ENCODE measurements around the gene FBXO48. TPM values are rescaled to one million over a fixed set of nuclear protein-coding genes. Genes with fewer than 3 reads are reported as not detected.
"Not testable (repeated sequence)": the region's sequence is repeated elsewhere in the genome, so short reads cannot be mapped to it uniquely, and the experiment has no call there.

Gene FBXO48
- polyA plus RNA-seq, 1 of the 3 experiments (the other 2 are of a cell fraction): 0.30 TPM

DNA sequence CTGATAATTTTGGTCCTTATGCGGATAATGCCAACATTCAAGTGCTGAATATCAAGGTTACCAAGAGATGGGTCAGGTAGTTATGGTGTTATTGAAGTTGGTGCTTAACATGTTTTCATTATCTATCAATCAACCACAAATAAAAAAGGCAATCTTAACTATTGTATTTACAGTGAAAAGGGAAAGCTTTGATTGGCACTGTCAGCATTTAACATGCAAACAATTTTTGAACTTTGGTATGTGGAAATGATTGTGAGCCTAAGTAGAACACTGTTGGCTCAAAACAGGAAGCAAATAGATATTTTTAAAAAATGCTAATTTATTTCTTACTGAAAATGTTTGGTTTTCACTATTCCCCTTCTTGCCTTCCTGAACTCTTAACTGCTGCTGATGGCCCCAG lies 22.2 kb upstream of the FBXO48 start:
- H3K9ac ChIP-seq: no peak overlapping the region
- WGBS (ENCODE audit: low lambda C conversion rate): 93% methylated on average over 1 of the region's 1 CpG
- no peaks in the 10 kb centered on the region for H3K79me2 ChIP-seq (ENCODE audit: insufficient read depth)
- H3F3A ChIP-seq (replicated peaks; ENCODE audit: insufficient read depth): peaks cover 4% of the 10 kb centered on the region
- ChIA-PET POLR2A (no interaction called here), CTCF (interaction anchor here (1.0 to 4.5 kb wide), 6 partner anchors 12 to 436 kb away, joined by 5 to 58 read pairs (median 9); no protein-coding TSS in a partner anchor)
- no peaks in the 10 kb centered on the region for H3K27me3 ChIP-seq (ENCODE audit: insufficient read depth)
- H3K4me2 ChIP-seq: no peak overlapping the region
- no peak overlapping the region for H3K27ac ChIP-seq (ENCODE audit: low read depth in 2 of 2, low read length in 1 of 2)
- no peaks in the 10 kb centered on the region for H3K36me3 ChIP-seq (replicated peaks in 1 of 2; ENCODE audit: control insufficient read depth in 1 of 2, insufficient read depth in 2 of 2, low read length in 1 of 2)
- H3K9me3 ChIP-seq: no peaks in the 10 kb centered on the region
- no peak overlapping the region for H3K4me3 ChIP-seq (ENCODE audit: low read depth in 2 of 2, low read length in 1 of 2)
- no peaks in the 10 kb centered on the region for H4K20me1 ChIP-seq (ENCODE audit: insufficient read depth)
- DNase-seq: no peak
- H3K9me2 ChIP-seq: no peaks in the 10 kb centered on the region
- no peaks in the 10 kb centered on the region for H3K4me1 ChIP-seq (ENCODE audit: control insufficient read depth in 1 of 2, insufficient read depth in 2 of 2, low read depth in 1 of 2, low read length in 1 of 2)
- TF ChIP-seq RFX5 (IDR thresholded peaks at IDR 0.05; ENCODE audit: low read length) (no peak), YY1 (IDR thresholded peaks at IDR 0.05; ENCODE audit: low read depth) (no peak), GATA2 (CRISPR knock-in tag; IDR thresholded peaks at IDR 0.05) (no peak), RXRA (IDR thresholded peaks at IDR 0.05; ENCODE audit: borderline replicate concordance, low read depth) (no peak), TAF1 (IDR thresholded peaks at IDR 0.05; ENCODE audit: borderline replicate concordance, low read depth, low read length) (no peak), FOXJ3 (CRISPR knock-in tag; IDR thresholded peaks at IDR 0.05) (no peak), FOXM1 (IDR thresholded peaks at IDR 0.05; ENCODE audit: low read depth) (no peak), ELF1 (IDR thresholded peaks at IDR 0.05) (no peak), TEAD4 (IDR thresholded peaks at IDR 0.05; ENCODE audit: borderline replicate concordance, insufficient read depth) (no peak)
- TF ChIP-seq, protein P1, sequence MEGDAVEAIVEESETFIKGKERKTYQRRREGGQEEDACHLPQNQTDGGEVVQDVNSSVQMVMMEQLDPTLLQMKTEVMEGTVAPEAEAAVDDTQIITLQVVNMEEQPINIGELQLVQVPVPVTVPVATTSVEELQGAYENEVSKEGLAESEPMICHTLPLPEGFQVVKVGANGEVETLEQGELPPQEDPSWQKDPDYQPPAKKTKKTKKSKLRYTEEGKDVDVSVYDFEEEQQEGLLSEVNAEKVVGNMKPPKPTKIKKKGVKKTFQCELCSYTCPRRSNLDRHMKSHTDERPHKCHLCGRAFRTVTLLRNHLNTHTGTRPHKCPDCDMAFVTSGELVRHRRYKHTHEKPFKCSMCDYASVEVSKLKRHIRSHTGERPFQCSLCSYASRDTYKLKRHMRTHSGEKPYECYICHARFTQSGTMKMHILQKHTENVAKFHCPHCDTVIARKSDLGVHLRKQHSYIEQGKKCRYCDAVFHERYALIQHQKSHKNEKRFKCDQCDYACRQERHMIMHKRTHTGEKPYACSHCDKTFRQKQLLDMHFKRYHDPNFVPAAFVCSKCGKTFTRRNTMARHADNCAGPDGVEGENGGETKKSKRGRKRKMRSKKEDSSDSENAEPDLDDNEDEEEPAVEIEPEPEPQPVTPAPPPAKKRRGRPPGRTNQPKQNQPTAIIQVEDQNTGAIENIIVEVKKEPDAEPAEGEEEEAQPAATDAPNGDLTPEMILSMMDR (IDR thresholded peaks at IDR 0.05): no peak
- TF ChIP-seq, protein P2, sequence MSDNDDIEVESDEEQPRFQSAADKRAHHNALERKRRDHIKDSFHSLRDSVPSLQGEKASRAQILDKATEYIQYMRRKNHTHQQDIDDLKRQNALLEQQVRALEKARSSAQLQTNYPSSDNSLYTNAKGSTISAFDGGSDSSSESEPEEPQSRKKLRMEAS (IDR thresholded peaks at IDR 0.05; ENCODE audit: low read depth): no peak
- TF ChIP-seq, protein P3, sequence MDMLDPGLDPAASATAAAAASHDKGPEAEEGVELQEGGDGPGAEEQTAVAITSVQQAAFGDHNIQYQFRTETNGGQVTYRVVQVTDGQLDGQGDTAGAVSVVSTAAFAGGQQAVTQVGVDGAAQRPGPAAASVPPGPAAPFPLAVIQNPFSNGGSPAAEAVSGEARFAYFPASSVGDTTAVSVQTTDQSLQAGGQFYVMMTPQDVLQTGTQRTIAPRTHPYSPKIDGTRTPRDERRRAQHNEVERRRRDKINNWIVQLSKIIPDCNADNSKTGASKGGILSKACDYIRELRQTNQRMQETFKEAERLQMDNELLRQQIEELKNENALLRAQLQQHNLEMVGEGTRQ (IDR thresholded peaks at IDR 0.05; ENCODE audit: borderline replicate concordance, low read depth, low read length): no peak
- H2AFZ ChIP-seq (ENCODE audit: low read depth): no peak overlapping the region

DNA sequence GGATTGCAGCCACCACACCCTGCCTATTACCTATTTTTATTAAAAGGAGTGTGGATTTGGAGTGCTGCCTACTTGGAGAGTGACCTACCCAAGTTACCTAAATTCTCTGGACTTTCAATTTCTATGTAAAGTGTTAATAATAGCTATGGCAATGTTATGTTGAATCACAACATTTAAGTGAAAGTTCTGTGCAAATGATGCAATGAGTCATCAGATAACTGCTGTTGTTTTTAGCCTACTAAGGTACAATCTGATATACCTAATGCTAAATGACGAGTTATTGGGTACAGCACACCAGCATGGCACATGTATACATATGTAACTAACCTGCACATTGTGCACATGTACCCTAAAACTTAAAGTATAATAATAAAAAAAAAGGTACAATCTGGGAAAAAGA lies 21.5 kb upstream of the FBXO48 start:
- POLR2A ChIA-PET; H3K4me3 ChIP-seq (ENCODE audit: low read depth in 2 of 2, low read length in 1 of 2); H3K4me1 ChIP-seq (ENCODE audit: control insufficient read depth in 1 of 2, insufficient read depth in 2 of 2, low read depth in 1 of 2, low read length in 1 of 2); H3K9ac ChIP-seq; H3K27ac ChIP-seq (ENCODE audit: low read depth in 2 of 2, low read length in 1 of 2); H3K36me3 ChIP-seq (replicated peaks in 1 of 2; ENCODE audit: control insufficient read depth in 1 of 2, insufficient read depth in 2 of 2, low read length in 1 of 2); H4K20me1 ChIP-seq (ENCODE audit: insufficient read depth); H3F3A ChIP-seq (replicated peaks; ENCODE audit: insufficient read depth); DNase-seq; H3K9me2 ChIP-seq; H2AFZ ChIP-seq (ENCODE audit: low read depth); H3K27me3 ChIP-seq (ENCODE audit: insufficient read depth); H3K4me2 ChIP-seq; H3K9me3 ChIP-seq; H3K79me2 ChIP-seq (ENCODE audit: insufficient read depth): not testable (repeated sequence)
- CTCF ChIA-PET: interaction anchor here (0.7 to 4.5 kb wide), 18 partner anchors 11 to 445 kb away, joined by 3 to 58 read pairs (median 6); partner anchors contain the start of gene PROKR1
- 88% methylated on average over 1 of the region's 1 CpG for WGBS (ENCODE audit: low lambda C conversion rate)

Measured in SK-N-SH (cell line).